Middle frontal gyrus (tissue), 1 donor: ENCODE results near the gene A4GALT.
"Not testable (repeated sequence)": the region's sequence is repeated elsewhere in the genome, so short reads cannot be mapped to it uniquely, and the experiment has no call there.

Source experiments
- DNase-seq: peaks from one replicate; pipeline ENCODE4 v3.0.0-alpha.2; 2015; ENCODE audit warnings: low spot score; ENCODE audit errors: extremely low spot score

A4GALT gene

GRCh38 chr22:42683578-42684283, 36.9 kb downstream of the A4GALT start:
- no peak for DNase-seq

- DNase-seq = no peak
Observed at GRCh38 chr22:42682113-42682851, 38.4 kb downstream of the A4GALT start.

DNA sequence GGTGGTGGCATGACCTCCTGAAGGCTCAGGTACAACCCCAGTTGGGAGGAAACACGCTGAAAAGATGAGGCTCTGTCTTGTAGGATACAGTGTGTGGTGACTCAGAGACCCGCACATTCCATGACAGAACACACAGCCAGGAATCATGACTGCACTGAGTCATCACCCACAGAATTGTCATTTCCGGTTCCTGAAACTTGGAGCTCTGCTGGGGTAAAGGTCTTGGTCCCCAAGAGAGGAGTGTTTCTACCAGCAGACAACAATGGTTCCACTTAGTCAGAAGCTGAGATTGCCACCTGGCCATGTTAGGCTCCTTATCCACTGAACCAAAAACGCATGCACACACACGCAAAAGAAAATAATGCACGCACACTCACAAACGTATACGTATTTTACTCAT, 40.0 kb downstream of the A4GALT start:
- DNase-seq = no peak

- DNase-seq = no peak
Observed at GRCh38 chr22:42679691-42680090, 41.0 kb downstream of the A4GALT start.

GRCh38 chr22:42678894-42679293, 41.8 kb downstream of the A4GALT start:
- DNase-seq = no peak

- not testable (repeated sequence) for DNase-seq
Observed at GRCh38 chr22:42677936-42678335, 42.7 kb downstream of the A4GALT start.

- DNase-seq = no peak
Observed at GRCh38 chr22:42676059-42676607, 44.5 kb downstream of the A4GALT start.

GRCh38 chr22:42673898-42674401, 46.7 kb downstream of the A4GALT start:
- no peak for DNase-seq

DNA sequence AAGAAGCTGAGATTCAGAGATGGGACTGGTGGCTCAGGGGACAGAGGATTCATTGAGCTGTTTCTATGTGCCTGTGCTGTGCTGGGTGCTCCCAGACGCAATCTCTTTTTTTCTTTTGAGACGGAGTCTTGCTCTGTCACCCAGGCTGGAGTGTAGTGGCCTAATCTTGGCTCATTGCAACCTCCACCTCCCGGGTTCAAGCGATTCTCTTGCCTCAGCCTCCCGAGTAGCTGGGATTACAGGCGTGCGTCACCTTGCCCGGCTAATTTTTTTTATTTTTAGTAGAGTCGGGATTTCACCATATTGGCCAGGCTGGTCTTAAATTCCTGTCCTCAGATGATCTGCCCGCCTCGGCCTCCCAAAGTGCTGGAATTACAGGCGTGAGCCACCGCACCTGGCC, 47.6 kb downstream of the A4GALT start:
- DNase-seq = not testable (repeated sequence)

GRCh38 chr22:42670921-42671709, 49.6 kb downstream of the A4GALT start:
- DNase-seq = no peak

DNA sequence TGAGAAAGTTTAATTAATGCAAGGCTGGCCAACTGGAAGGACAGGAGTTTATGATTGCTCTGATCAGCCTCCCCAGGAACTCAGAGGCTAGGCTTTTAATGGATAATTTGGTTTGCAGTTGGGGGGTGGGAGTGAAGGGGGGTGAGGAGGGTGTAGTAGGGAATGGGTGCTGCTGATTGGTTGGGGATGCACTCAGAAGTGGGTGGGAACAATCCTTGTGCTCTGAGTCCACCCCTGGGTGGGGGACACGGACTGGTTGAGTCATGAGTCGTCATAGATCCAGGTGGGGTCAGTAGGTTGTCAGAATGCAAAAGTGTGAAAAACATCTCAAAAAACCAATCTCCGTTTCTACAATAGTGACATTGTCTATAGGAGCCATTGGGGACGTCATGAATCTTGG, 50.6 kb downstream of the A4GALT start:
- DNase-seq = no peak

- not testable (repeated sequence) for DNase-seq
Observed at GRCh38 chr22:42666393-42666792, 54.3 kb downstream of the A4GALT start.

DNA sequence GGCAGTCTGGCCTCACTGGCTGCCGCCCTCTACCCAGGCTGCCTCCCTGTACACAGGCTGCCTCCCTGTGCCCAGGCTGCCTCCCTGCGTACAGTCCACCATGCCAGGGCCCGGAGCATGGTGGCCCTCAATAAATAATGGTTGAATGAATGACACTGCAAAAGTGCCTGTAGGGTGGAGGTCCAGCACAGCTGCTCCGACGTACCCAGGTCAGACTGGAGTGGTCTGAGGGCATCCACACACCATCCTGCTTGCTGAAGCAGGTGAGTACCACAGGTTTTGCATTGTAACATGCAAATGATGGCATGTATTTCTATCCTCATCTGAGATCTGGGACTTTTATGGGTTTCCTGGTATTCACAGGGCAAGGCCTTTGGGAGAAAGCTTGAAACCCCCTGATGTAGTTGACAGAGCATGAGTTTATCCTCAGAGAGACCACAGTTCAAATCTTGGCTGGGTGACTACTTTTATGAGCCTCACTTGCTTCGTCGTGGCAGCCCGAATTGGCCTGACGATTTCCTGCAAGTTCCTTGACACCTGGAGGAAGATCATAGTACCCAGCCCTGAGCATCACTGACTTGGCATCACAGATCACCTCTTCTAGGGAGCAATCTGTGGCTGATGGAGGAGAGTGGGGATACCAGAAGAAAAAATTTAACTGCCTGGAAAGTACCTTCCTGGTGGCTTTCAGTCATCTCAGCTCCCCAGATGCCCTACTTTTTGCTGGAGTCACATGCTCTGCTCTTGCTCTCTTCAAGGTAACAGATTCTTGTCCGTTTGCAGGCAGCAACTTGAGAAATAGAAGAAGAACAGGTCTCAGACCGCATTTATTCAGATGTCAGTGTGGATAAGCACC, 55.5 kb downstream of the A4GALT start:
- no peak for DNase-seq

DNA sequence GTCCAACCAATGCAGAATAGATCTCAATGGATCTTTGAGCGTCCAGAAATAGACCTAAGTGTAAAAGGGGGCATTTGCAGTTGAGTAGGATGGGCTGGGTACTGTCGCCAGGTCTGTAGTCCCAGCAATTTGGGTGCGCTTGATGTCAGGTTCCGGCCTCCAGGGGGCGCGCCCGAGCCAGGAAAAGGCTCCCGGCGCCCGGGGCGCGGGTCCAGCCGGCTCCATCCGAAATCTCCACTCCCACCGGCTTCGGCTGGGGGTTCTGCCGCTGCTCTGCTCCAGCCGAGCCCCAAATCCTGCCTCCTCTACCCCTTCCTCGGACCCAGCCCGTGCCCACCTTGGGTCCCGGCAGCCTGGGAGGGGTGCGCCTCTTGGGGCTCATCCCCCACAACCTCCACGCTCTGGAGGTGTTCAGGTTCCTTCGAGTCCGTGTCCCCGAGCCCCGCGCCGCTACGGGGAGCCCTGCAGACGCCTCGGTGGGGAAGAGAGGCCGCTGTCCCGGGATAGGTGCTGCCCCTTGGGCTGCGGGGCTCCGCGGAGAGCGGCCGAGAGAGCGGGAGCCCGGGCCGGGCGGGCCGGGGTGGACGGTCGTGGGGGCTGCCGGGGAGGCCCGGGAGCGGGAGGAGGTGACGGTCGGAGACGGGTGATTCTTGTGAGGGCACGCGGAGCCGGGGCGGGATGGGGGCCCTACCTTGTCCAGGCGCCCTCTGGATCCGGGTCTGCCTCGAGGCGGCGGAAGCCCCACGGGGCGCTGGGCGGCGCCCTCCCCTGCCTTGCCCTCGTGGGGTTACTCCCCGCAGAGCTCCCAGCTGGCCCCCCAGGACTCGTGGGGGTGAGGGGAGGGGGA, 58.5 kb downstream of the A4GALT start:
- DNase-seq = peak; percentile 62

GRCh38 chr22:42656578-42656977, 64.1 kb downstream of the A4GALT start:
- DNase-seq = no peak

DNA sequence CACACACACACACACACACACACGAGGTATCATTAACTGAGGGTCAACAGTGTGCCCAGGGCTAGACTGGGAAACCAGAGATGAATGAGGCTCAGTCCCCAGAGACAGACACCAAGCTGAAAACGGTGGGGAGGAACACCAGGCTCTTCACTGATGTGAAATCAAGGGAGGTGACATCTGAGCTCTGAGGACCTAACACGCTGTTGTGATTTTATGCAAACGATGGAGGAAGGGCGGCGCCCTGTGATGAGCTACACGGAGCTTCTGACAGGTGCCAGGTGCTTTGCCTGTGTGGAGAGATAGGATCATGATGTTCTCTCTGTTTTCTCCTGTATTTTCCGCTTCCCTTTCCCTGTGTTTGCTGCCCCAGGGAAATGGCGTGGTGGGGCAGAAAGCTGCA, 65.0 kb downstream of the A4GALT start:
- DNase-seq = no peak

DNA sequence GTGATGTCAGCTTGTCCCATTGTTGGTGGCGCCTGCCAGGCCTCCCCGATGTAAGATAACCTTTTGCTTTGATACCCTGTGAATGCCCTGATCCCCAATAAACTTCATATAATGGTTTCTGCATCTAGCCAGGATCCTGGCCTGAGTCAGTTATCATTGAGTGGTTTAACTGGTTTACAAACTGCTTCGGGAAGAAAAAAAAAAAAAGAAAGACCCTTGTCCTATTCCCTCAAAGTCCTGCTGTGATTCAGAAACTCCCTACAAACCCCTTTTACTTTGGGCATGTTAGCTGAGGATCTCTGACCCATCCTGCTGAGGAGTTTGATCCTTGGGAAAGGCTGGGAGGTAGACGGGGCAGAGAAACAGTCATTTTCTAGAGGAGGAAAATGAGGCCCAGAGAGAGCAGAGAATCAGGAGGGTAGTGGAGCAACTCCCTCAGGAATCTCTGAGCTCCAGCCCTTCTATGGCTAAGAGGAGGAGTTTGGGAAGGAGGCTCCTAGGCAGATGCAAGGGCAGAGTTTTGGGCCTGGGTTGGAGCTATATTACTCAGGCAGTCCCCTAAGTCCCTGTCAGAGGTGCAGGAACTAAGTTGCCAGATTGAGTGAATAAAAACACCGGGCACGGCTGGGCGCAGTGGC, 66.1 kb downstream of the A4GALT start:
- DNase-seq = no peak

DNA sequence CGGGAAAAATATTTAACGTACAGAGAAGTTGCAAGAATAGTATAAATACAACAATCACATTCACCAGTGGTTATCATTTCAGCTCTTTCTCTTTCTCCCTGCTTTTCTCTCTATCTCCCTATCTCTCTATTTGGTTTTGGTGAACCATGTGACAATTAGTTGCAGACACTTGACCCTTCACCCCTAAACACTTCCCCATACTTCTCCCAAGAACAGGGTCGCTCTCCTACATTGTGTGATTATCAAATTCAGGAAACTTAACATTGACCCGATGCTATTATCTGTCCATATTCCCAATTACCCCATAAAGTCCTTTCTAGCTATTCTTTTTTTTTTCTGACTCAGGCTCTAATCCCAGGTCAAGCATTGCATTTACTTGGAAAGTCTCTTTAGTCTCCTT, 66.7 kb downstream of the A4GALT start:
- DNase-seq = no peak

DNA sequence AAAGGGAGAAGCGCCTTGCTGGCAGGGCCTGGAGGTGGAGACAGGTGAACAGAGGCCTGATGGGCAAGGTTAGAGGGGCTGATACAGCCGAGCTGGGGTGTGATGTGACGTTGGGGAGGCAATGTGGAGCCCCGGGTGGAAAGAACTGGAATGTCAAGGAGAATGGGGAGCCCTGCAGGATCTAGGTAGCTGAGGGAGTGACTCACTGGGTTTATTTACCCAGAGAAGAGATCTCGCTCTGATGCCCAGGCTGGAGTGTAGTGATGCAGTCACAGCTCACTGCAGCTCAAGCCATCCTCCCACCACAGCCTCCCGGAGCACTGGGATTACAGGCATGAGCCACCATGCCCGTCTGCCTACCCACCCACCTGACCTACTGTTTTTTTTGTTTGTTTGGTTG, 69.5 kb downstream of the A4GALT start:
- no peak for DNase-seq
